Smooth muscle cell (in vitro differentiated cells): ENCODE results near the gene THSD7A. TPM values are rescaled to one million over a fixed set of nuclear protein-coding genes. Genes with fewer than 3 reads are reported as not detected.

Experiments used
- DNase-seq: peaks from one replicate; lab custom pipeline; 2025; ENCODE audit not compliant: unreplicated experiment; lab: John Stamatoyannopoulos, UW
- H2AFZ ChIP-seq: fragments of 200-600 bp; sonication (generic); 2 replicates; pipeline ENCODE4 v1.6.0; 2016; ENCODE audit warnings: antibody characterized with exemption, low read depth, mild to moderate bottlenecking
- H3F3A ChIP-seq: fragments of 200-600 bp; sonication (generic); 2 replicates; pipeline ENCODE4 v1.6.0; 2017; ENCODE audit warnings: antibody characterized with exemption, low read depth
- H3K27ac ChIP-seq: fragments of 200-600 bp; sonication (generic); 2 replicates; pipeline ENCODE4 v1.5.1; 2016; ENCODE audit warnings: low read depth, mild to moderate bottlenecking
- H3K27me3 ChIP-seq: fragments of 200-600 bp; sonication (generic); 2 replicates; pipeline ENCODE4 v1.6.1; 2016; ENCODE audit warnings: low read depth, mild to moderate bottlenecking
- H3K36me3 ChIP-seq: fragments of 200-600 bp; sonication (generic); 2 replicates; pipeline ENCODE4 v1.5.1; 2016; ENCODE audit warnings: low read depth
- H3K4me1 ChIP-seq: fragments of 200-600 bp; sonication (generic); 2 replicates; pipeline ENCODE4 v1.5.1; 2016; ENCODE audit warnings: low read depth
- H3K4me2 ChIP-seq: fragments of 200-600 bp; sonication (generic); 2 replicates; pipeline ENCODE4 v1.6.0; 2016; ENCODE audit warnings: mild to moderate bottlenecking
- H3K4me3 ChIP-seq: fragments of 200-600 bp; sonication (generic); 2 replicates; pipeline ENCODE4 v1.5.1; 2016; ENCODE audit warnings: mild to moderate bottlenecking
- H3K79me2 ChIP-seq: fragments of 200-600 bp; sonication (generic); 2 replicates; pipeline ENCODE4 v1.6.0; 2016; ENCODE audit warnings: low read depth, mild to moderate bottlenecking
- H3K9ac ChIP-seq: fragments of 200-600 bp; sonication (generic); 2 replicates; pipeline ENCODE4 v1.6.0; 2016; ENCODE audit warnings: low read depth
- H3K9me3 ChIP-seq: fragments of 200-600 bp; sonication (generic); replicated peaks from 2 replicates; pipeline ENCODE4 v1.5.1; 2016; ENCODE audit warnings: low read depth
- H4K20me1 ChIP-seq: fragments of 200-600 bp; sonication (generic); 2 replicates; pipeline ENCODE4 v1.6.0; 2016; ENCODE audit warnings: low read depth
- CTCF ChIP-seq: fragments of 200-600 bp; sonication (generic); IDR thresholded peaks from 2 replicates; pipeline ENCODE4 v1.5.1; 2017; ENCODE audit warnings: borderline replicate concordance, mild to moderate bottlenecking, antibody characterized with exemption; ENCODE audit not compliant: insufficient read depth, poor library complexity, severe bottlenecking
- WGBS: methylation state at CpG from one replicate; pipeline ENCODE4 v1.1.7; 2016; ENCODE audit warnings: low lambda C conversion rate; 5-methylcytosine and 5-hydroxymethylcytosine counted together
- polyA plus RNA-seq: library from polyadenylated mRNA; unstranded; fragments of >200 nt; fragmentation: Nextera tagmentation; extraction: Ambion mirVana; gene quantifications from 2 replicates; pipeline ENCODE4 v1.2.1, GENCODE V29; 2016
- total RNA-seq: library from RNA; depleted of rRNA; stranded (reverse); fragments of >200 nt; gene quantifications from 2 replicates; pipeline ENCODE4 v1.2.3, GENCODE V29; 2014

THSD7A gene
- total and polyA plus RNA-seq, 2 experiments from 2014 or later, result 1.7 to 2.7 TPM

- Histone ChIP-seq H3K4me2 (no peak overlapping the region), H3K36me3 (no peaks in the 10 kb centered on the region), H3K4me3 (no peak overlapping the region), H3K4me1 (peaks cover 28% of the 10 kb centered on the region), H3F3A (peaks cover 3% of the 10 kb centered on the region), H4K20me1 (no peaks in the 10 kb centered on the region), H3K9ac (no peak overlapping the region), H3K27ac (no peak overlapping the region), H3K79me2 (no peaks in the 10 kb centered on the region), H3K27me3 (no peaks in the 10 kb centered on the region), H2AFZ (no peak overlapping the region), H3K9me3 (no peaks in the 10 kb centered on the region)
- peak; percentile 60 for TF ChIP-seq CTCF
- DNase-seq, result no peak
These were observed 3.3 kb upstream of the THSD7A start for GRCh38 chr7:11835260-11835659.

- 16% methylated on average over 6 of the region's 6 CpGs for WGBS
- Histone ChIP-seq H3K36me3 (no peaks in the 10 kb centered on the region), H3K27ac (no peak overlapping the region), H3F3A (peaks cover 3% of the 10 kb centered on the region), H3K4me2 (peak overlapping the region; percentile 36), H3K4me3 (no peak overlapping the region), H4K20me1 (no peaks in the 10 kb centered on the region), H3K79me2 (no peaks in the 10 kb centered on the region), H3K4me1 (peaks cover 28% of the 10 kb centered on the region), H3K9ac (no peak overlapping the region), H3K9me3 (no peaks in the 10 kb centered on the region), H3K27me3 (no peaks in the 10 kb centered on the region), H2AFZ (peak overlapping the region; percentile 63)
- no peak for DNase-seq
- TF ChIP-seq CTCF, result no peak
These were observed 1.4 kb upstream of the THSD7A start for GRCh38 chr7:11833431-11833830.

- no peaks in the 10 kb centered on the region for H3K36me3 ChIP-seq
- H3K79me2 ChIP-seq, result no peaks in the 10 kb centered on the region
- H3F3A ChIP-seq, result peaks cover 3% of the 10 kb centered on the region
- TF ChIP-seq CTCF, result no peak
- H3K9me3 ChIP-seq, result no peaks in the 10 kb centered on the region
- no peak overlapping the region for H3K27ac ChIP-seq
- H4K20me1 ChIP-seq, result no peaks in the 10 kb centered on the region
- WGBS, result 3% methylated on average over 8 of the region's 8 CpGs
- peaks cover 28% of the 10 kb centered on the region for H3K4me1 ChIP-seq
- H3K27me3 ChIP-seq, result no peaks in the 10 kb centered on the region
- H2AFZ ChIP-seq, result peak overlapping the region; percentile 95
- peak overlapping the region; percentile 91 for H3K4me2 ChIP-seq
- peak overlapping the region; percentile 38 for H3K9ac ChIP-seq
- H3K4me3 ChIP-seq, result peak overlapping the region; percentile 70
- DNase-seq, result no peak
These were observed 752 bp downstream of the THSD7A start for GRCh38 chr7:11831156-11831735.

- Histone ChIP-seq H3K9ac (peak overlapping the region; percentile 38), H3K27ac (no peak overlapping the region), H3K36me3 (no peaks in the 10 kb centered on the region), H2AFZ (peak overlapping the region; percentile 95), H3K79me2 (no peaks in the 10 kb centered on the region), H3K4me1 (peaks cover 28% of the 10 kb centered on the region), H3K4me2 (peak overlapping the region; percentile 91), H4K20me1 (no peaks in the 10 kb centered on the region), H3K4me3 (peak overlapping the region; percentile 70), H3F3A (peaks cover 3% of the 10 kb centered on the region), H3K27me3 (no peaks in the 10 kb centered on the region), H3K9me3 (no peaks in the 10 kb centered on the region)
- no peak for DNase-seq
- TF ChIP-seq CTCF, result no peak
- 9% methylated on average over 7 of the region's 7 CpGs for WGBS
These were observed 1.3 kb downstream of the THSD7A start for GRCh38 chr7:11830582-11831155.
